ENCODE data around the gene ADD2. TPM values are rescaled to one million over a fixed set of nuclear protein-coding genes. Genes with fewer than 3 reads are reported as not detected.
"Not testable (repeated sequence)": the region's sequence is repeated elsewhere in the genome, so short reads cannot be mapped to it uniquely, and the experiment has no call there.

ADD2 gene
- total RNA-seq, 1 donor from 2014 or later: 2.8 TPM

- no peak for DNase-seq
Observed at GRCh38 chr2:70750320-70750719, 17.7 kb downstream of the ADD2 start.

DNA sequence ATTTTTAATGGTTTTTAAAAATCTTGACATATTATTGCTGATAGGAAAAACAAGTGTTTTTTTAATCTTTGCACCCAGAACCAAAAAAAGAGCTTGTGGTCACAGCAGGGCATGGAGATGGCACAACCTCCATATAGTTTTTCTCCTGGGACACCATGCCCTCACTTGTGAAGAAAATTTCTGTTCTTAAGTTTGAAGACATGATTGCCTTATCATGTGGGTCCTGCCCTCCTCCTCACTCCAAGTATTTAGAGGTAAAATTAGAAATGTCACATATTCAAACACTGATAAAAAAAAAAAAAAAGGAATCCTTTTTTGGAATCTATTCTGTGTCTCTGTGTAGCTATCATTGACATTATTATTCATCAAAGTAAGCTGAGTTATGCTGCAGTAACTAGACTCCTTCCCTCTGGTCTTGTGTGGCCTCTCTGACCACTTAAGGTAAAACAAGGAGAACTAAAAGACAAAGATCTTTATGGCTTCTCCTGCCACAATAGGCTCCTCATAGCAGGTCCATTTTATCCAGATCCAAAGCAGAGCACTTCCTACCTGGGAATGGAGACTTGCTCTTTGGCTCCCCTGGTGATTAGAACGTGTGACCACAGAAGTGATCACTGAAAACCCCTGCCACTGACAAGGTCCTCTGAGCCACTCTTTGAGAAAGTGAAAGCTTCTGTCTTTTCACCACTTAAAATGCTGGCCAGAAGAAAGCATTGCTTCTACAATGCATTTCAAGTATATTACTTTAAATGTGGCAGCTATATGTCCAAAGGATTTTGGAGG, 19.8 kb downstream of the ADD2 start:
- DNase-seq: no peak

DNA sequence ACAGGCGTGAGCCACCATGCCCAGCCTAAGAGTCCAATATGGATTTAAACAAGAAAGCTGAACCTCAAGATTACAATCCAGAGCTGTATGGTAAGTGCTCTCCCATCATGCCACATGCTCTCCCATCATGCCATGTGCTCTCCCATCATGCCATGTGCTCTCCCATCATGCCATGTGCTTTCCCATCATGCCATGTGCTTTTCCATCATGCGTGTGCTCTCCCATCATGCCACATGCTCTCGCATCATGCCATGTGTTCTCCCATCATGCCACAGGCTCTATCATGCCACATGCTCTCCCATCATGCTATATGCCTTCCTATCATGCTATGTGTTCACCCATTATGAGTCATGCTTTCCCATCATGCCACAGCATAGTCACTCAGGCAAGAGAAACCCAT, 20.7 kb downstream of the ADD2 start:
- no peak for DNase-seq

- no peak for DNase-seq
Observed at GRCh38 chr2:70746094-70746974, 21.7 kb downstream of the ADD2 start.

DNA sequence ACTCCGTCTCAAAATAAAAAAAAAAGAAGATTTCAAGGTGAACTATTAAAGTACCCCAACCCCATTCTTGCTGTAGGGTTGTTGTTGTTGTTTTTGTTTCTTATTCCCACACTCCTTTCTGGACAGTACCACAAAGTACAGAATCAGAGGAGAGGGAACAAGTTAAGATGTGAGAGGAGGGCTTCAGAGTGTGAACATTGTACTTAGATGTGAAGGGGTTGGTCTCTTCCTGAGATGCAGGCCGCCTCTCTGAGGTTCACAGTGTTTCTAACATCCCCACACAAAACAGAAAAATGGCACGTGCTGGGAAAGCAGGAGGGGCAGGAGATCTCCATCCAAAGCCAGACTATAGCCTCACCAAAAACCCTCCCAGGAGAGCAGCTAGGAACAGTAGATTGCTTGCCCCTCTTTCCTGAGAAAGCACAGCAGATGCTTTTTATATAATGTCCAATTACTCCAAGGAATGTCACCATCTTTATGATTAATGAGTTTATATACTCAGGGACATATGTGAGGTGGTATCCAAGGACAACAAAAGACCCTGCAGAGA, 22.6 kb downstream of the ADD2 start:
- DNase-seq: no peak

DNA sequence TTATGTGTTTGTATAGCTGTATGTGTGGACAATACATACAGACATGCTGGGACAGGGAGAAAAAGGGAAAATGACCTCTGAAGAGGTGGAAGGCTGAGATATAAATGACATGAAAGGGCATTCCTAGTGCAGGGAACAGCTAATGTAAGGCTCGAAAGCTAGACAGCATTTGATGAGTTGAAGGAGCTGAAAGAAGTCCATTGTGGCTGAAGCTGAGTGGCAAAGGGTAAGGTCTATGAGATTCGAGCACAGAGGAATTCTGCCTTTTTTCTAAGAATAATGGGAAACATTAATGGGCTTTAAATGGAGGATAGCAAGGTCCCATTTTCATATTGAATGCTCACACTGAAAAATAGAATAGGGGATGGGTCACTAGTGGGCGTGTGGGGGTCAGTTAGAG, 23.6 kb downstream of the ADD2 start:
- no peak for DNase-seq

GRCh38 chr2:70743677-70744076, 24.3 kb downstream of the ADD2 start:
- DNase-seq: no peak

GRCh38 chr2:70743068-70743467, 24.9 kb downstream of the ADD2 start:
- no peak for DNase-seq

DNA sequence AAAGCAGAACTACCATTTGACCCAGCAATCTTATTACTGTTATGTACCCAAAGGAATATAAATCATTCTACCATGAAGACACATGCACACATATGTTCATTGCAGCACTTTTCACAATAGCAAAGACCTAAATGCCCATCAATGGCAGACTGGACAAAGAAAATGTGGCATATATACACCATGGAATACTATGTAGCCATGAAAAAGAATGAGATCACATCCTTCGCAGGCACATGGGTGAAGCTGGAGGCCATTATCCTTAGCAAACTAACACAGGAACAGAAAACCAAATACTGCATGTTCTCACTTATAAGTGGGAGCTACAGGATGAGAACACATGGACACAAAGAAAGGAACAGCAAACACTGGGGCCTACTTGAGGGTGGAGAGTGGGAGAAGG, 28.5 kb downstream of the ADD2 start:
- DNase-seq: not testable (repeated sequence)

DNA sequence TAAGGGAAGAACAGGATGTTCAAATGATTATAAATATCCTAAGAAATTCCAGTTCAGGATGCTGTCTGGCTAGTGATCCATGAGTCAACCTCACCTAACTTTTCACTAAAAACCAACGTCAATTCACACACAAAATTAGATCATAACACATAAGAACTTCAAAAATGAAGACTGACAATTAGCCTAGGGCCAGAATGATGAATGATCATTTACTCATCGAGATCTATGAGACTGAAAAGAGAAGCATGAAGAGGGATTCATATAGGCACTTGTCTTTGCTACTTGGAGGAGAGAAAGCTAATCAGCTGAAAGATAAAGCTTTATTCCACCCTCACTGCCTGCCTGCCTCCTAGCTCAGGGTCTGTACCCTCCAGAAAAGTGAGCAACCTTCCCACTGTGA, 29.8 kb downstream of the ADD2 start:
- no peak for DNase-seq

GRCh38 chr2:70735071-70735470, 32.9 kb downstream of the ADD2 start:
- DNase-seq: no peak

GRCh38 chr2:70733646-70734180, 34.3 kb downstream of the ADD2 start:
- no peak for DNase-seq

- no peak for DNase-seq
Observed at GRCh38 chr2:70732766-70733645, 35.0 kb downstream of the ADD2 start.

GRCh38 chr2:70730730-70731129, 37.3 kb downstream of the ADD2 start:
- no peak for DNase-seq

DNA sequence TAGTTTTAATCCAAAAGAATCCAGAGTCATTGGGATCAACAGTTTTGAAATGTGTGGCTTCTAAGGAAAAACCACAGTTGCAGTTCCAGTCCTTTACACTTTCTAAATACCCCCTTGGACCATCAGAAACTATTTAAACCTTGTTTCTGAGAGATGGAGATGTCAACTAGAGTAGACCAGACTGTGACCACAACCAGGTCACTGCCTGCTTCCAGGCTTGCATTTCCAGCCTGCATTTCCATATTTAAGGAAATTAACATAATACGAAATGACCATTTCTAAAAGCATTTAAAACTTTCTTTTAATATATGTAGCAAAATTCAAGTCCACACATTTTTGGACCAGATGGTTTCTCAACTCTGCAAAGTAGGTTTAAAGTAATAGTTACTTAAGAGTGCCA, 38.4 kb downstream of the ADD2 start:
- DNase-seq: no peak

GRCh38 chr2:70728128-70728527, 39.9 kb downstream of the ADD2 start:
- DNase-seq: no peak

- DNase-seq: no peak
Observed at GRCh38 chr2:70726947-70727725, 40.9 kb downstream of the ADD2 start.

DNA sequence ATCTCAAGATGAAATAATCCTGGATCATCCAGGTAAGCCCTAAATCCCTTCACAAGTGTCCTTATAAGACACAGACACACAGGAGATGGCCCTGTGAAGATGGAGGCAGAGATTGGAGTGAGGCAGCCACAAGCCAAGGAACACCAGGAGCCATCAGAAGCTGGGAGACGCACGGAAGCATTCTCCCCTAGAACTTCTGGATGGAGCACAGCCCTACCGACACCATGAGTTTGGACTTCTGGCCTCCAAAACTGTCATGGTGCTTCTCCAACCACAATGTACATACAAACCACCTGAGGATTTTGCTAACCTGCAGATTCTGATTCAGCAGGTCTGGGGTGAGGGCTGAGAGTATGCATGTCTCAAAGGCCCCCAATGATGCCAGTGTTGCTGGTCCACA, 42.5 kb downstream of the ADD2 start:
- DNase-seq: no peak

GRCh38 chr2:70724366-70724765, 43.6 kb downstream of the ADD2 start:
- DNase-seq: no peak

DNA sequence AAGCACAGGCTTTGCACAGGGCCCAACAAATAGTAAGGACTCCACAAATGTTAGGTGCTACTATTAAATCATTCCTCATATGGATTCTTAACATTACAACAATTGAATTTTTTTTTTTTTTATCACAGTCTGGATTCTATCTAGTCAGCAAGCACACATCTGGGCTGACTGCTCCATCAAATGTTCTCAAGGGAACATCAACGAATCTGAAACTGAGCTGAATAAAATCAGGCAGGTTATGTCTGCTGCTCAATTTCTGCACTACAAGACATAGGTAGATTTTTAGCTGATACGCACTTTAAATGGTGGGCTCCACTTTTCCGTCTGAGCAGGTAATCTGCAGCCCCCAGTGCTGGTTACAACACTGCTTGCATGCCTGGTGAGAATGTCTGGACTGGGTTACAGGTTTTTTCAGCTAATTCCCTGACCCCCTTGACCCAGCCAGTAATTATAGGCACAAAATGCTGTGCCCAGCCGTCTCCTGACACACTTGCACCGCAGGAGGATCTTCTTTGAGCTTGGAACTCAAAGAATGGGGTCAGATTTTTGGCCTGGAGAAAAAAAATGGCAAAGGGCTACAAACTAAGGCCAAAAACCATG, 44.6 kb downstream of the ADD2 start:
- DNase-seq: no peak

DNA sequence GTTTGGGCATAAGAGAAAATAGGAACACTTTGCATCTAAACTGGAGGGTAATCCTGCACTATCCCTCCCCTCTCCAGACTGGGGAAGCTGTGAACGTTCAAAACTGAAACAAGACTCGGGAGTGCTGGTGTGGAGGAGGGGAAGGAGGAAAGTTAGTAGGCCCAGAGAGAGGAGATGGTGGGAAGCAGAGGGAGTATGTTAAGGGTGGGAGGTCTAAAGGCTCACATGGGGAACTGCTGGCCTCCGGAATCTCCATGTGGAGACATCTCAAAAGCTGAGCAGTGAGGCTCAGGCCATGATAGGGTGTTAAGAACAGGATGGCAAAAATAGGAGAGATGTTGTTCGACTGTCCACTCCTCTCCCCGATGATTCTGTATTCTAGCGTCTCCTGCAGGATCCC, 47.9 kb downstream of the ADD2 start:
- no peak for DNase-seq
